ENCODE data around the gene PDE5A. TPM values are rescaled to one million over a fixed set of nuclear protein-coding genes. Genes with fewer than 3 reads are reported as not detected.
A peak's percentile ranks its signal among the peaks of the same experiment; 100 is the strongest.
"Not testable (repeated sequence)": the region's sequence is repeated elsewhere in the genome, so short reads cannot be mapped to it uniquely, and the experiment has no call there.

Gene PDE5A
- total and polyA plus RNA-seq, 4 experiments from 2014 or later, result 1.00 to 7.0 (median 2.4) TPM

DNA sequence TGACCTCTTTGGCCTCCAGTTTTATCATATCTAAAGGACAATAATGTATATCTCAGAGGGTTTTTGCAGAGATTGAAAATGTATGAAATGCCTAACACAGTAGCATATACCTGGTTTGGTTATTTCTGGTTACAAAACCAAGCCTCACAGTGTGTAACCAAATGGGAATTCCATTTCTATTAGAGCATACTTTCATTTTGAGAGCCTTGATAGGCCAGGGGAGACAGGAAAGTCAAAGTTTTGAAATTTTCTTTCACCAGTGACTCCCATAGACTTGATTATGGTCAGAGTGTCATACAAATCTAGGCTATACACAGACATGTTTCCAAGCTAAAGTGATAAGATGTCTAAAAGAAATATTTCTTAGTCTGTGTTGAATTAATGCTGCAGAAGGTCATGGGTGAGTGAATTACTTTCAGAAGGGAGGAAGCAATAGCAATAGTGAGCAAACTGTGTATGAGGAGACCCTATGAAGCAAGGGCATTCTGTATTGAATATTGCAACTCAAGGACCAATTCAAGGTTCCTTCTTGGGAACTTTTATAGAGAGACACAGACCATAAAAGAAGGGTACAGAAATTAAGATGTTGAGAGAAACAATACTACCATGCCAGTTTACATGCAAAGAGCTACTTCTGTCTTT is 151.1 kb downstream of the PDE5A start:
- Mint-ChIP-seq H3K9me3 (peaks cover 0 to 5% (median 0%) of the 10 kb centered on the region in 8 donors), H3K4me3 (no peak overlapping the region), H3K27me3 (no peaks in the 10 kb centered on the region), H3K27ac (no peak overlapping the region), H3K36me3 (peaks cover 57 to 68% of the 10 kb centered on the region in 2 donors), H3K4me1 (no peaks in the 10 kb centered on the region)
- Histone ChIP-seq H3K9me3 (ENCODE audit: control insufficient read depth in 1 of 2, low read length in 2 of 2) (no peaks in the 10 kb centered on the region), H3K27ac (ENCODE audit: low read depth, low read length) (no peak overlapping the region), H3K27me3 (ENCODE audit: insufficient read depth, low read length) (no peaks in the 10 kb centered on the region), H3K4me3 (ENCODE audit: low read length in 2 of 2) (no peak overlapping the region), H3K36me3 (ENCODE audit: insufficient read depth, low read length) (no peaks in the 10 kb centered on the region), H3K4me1 (ENCODE audit: insufficient read depth, low read length) (no peaks in the 10 kb centered on the region)
- CTCF ChIA-PET (ENCODE audit: partially characterized antibody), result no interaction called here
- POLR2A ChIA-PET (ENCODE audit: partially characterized antibody), result no interaction called here
- intact Hi-C loops (cut with micrococcal nuclease), result no loop called here
- DNase-seq, result no peak

DNA sequence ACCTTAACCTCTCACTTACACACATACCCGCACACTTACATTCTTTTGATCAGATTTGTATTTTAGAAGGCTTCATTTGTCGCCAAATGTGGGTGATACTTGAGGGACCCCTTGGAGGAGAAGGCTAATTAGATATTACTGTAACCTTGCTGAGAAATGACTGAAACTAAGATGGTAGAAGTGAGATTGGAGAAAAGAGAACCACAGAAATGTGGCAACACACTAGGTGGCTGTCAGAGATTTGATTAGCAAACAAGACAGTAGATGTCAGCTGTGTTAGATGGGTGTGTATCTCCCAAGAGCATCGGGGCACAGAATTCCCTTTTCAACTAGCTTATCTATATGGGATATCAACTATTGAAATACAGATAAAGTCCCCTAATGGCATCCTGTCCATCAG is 157.3 kb downstream of the PDE5A start:
- peaks cover 0 to 3% (median 0%) of the 10 kb centered on the region in 4 donors for H3K4me1 Mint-ChIP-seq
- H3K4me3 ChIP-seq (ENCODE audit: low read length in 2 of 2), result no peak overlapping the region
- DNase-seq, result no peak
- H3K27ac ChIP-seq (ENCODE audit: low read depth, low read length), result no peak overlapping the region
- no peaks in the 10 kb centered on the region for H3K27me3 Mint-ChIP-seq
- no peaks in the 10 kb centered on the region for H3K27me3 ChIP-seq (ENCODE audit: insufficient read depth, low read length)
- peaks cover 45 to 46% of the 10 kb centered on the region in 2 donors for H3K36me3 Mint-ChIP-seq
- H3K4me1 ChIP-seq (ENCODE audit: insufficient read depth, low read length), result no peaks in the 10 kb centered on the region
- H3K9me3 ChIP-seq (ENCODE audit: control insufficient read depth in 1 of 2, low read length in 2 of 2), result no peaks in the 10 kb centered on the region
- POLR2A ChIA-PET (ENCODE audit: partially characterized antibody), result no interaction called here
- no peaks in the 10 kb centered on the region for H3K36me3 ChIP-seq (ENCODE audit: insufficient read depth, low read length)
- intact Hi-C loops (cut with micrococcal nuclease), result no loop called here
- no peak overlapping the region for H3K27ac Mint-ChIP-seq
- CTCF ChIA-PET (ENCODE audit: partially characterized antibody), result no interaction called here
- no peak overlapping the region for H3K4me3 Mint-ChIP-seq
- no peaks in the 10 kb centered on the region for H3K9me3 Mint-ChIP-seq

DNA sequence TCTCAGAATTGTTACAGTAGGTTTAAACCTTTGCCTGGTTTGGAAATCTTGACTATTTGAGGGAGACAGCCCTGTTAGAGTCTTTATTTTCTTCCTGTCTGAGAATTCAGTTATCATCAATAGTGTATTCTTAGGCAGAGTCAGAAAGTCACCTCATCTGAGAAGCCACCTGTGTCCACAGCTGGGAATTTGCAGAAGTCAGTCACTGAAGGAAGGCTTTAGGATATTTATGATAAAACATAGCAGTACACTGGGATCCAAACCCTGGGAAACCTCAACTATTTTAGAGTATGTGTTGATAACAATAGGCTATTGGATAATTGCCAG is 157.9 kb downstream of the PDE5A start:
- H3K27me3 ChIP-seq (ENCODE audit: insufficient read depth, low read length); H3K27ac ChIP-seq (ENCODE audit: low read depth, low read length); H3K36me3 ChIP-seq (ENCODE audit: insufficient read depth, low read length); H3K9me3 Mint-ChIP-seq; intact Hi-C loops (cut with micrococcal nuclease); H3K4me3 ChIP-seq (ENCODE audit: low read length in 2 of 2); H3K27me3 Mint-ChIP-seq; H3K4me1 Mint-ChIP-seq; POLR2A ChIA-PET (ENCODE audit: partially characterized antibody); DNase-seq; H3K4me1 ChIP-seq (ENCODE audit: insufficient read depth, low read length); H3K27ac Mint-ChIP-seq; H3K9me3 ChIP-seq (ENCODE audit: control insufficient read depth in 1 of 2, low read length in 2 of 2); CTCF ChIA-PET (ENCODE audit: partially characterized antibody); H3K4me3 Mint-ChIP-seq: not testable (repeated sequence)
- peaks cover 44 to 46% of the 10 kb centered on the region in 2 donors for H3K36me3 Mint-ChIP-seq

DNA sequence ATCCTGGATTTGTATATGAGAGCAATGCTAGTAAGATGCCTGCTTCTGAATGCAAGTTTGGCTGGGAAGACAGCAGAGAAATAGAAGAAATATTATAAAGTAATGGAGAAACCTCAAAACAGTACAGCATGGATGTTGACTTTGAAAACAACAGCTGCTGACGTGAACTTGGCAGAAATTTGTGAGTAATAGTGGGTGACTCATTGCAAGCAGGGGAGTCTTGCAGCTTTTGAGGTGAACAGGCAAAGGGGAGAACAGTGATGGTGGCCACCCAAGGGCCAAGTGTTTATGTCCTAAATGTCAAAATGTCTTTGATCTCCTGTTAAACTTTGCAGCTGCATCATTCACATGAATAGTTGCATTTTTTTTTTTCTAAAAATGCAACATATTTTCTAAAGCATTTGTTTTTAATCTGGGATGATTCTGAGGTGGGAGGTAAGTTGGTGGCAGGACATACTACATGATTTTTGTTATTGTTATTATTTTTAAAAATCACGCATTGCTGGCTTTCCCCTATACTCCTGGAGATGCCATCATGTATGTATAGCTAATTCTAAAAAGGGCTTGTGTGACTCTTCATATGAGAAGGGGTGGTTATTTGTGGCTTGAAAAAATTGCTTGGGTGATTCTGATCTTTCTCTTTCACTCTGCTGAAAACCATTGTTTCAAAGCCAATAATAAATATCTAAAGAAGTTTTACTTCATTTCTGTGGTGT is 158.4 kb downstream of the PDE5A start:
- H3K9me3 Mint-ChIP-seq; H3K4me1 Mint-ChIP-seq; H3K36me3 ChIP-seq (ENCODE audit: insufficient read depth, low read length); H3K4me3 ChIP-seq (ENCODE audit: low read length in 2 of 2); H3K27me3 ChIP-seq (ENCODE audit: insufficient read depth, low read length); H3K9me3 ChIP-seq (ENCODE audit: control insufficient read depth in 1 of 2, low read length in 2 of 2); CTCF ChIA-PET (ENCODE audit: partially characterized antibody); H3K27me3 Mint-ChIP-seq; H3K4me3 Mint-ChIP-seq; H3K27ac Mint-ChIP-seq; POLR2A ChIA-PET (ENCODE audit: partially characterized antibody); intact Hi-C loops (cut with micrococcal nuclease); DNase-seq; H3K27ac ChIP-seq (ENCODE audit: low read depth, low read length); H3K4me1 ChIP-seq (ENCODE audit: insufficient read depth, low read length): not testable (repeated sequence)
- peaks cover 42 to 46% of the 10 kb centered on the region in 2 donors for H3K36me3 Mint-ChIP-seq

DNA sequence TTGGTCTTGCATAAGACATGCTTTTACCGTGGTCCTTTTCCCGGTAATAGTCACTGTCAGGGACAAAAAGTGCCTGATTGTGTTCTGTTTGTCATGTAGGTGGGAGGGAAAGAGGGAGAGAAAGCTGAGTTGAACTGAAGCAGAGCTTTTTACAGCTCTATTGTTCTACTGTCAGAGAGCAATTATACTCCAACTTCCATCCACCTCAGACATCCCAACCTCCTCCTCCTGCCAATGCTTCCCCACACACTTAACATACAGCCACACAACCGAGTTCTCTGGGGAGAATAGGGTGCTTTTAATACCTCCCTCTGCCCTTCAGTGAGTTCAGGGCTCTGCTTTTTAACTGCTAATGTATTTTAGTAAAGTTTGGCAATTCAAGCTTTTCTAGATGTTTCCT is 159.6 kb downstream of the PDE5A start:
- H3K9me3 Mint-ChIP-seq; DNase-seq; CTCF ChIA-PET (ENCODE audit: partially characterized antibody); H3K4me3 Mint-ChIP-seq; H3K27me3 ChIP-seq (ENCODE audit: insufficient read depth, low read length); H3K4me1 ChIP-seq (ENCODE audit: insufficient read depth, low read length); H3K4me1 Mint-ChIP-seq; H3K27ac Mint-ChIP-seq; H3K36me3 ChIP-seq (ENCODE audit: insufficient read depth, low read length); H3K9me3 ChIP-seq (ENCODE audit: control insufficient read depth in 1 of 2, low read length in 2 of 2); POLR2A ChIA-PET (ENCODE audit: partially characterized antibody); H3K27ac ChIP-seq (ENCODE audit: low read depth, low read length); H3K27me3 Mint-ChIP-seq; H3K4me3 ChIP-seq (ENCODE audit: low read length in 2 of 2): not testable (repeated sequence)
- intact Hi-C loops (cut with micrococcal nuclease), result loop anchor here (5.0 kb wide), 1 partner anchor 427 kb away; no protein-coding TSS in a partner anchor
- peaks cover 30 to 47% of the 10 kb centered on the region in 2 donors for H3K36me3 Mint-ChIP-seq

DNA sequence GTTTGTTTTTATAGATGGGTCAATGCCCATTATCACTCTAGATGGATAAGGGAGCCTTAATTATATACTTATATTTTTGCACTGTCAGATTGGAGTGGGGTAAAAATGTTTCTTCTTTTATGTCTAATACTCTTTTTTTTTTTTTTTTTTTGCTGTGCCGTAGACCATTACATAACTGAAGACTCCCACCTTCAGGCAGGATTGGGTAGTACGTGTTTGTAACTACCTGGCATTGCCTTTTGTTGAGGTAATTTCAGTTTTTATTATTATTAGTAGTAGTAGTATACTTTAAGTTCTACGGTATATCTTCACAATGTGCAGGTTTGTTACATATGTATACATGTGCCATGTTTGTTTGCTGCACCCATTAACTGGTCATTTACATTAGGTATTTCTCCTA is 165.9 kb downstream of the PDE5A start:
- POLR2A ChIA-PET (ENCODE audit: partially characterized antibody); H3K36me3 ChIP-seq (ENCODE audit: insufficient read depth, low read length); H3K4me3 Mint-ChIP-seq; H3K9me3 ChIP-seq (ENCODE audit: control insufficient read depth in 1 of 2, low read length in 2 of 2); H3K4me1 Mint-ChIP-seq; H3K4me1 ChIP-seq (ENCODE audit: insufficient read depth, low read length); intact Hi-C loops (cut with micrococcal nuclease); H3K27me3 Mint-ChIP-seq; H3K27ac ChIP-seq (ENCODE audit: low read depth, low read length); CTCF ChIA-PET (ENCODE audit: partially characterized antibody); H3K4me3 ChIP-seq (ENCODE audit: low read length in 2 of 2); H3K9me3 Mint-ChIP-seq; H3K27me3 ChIP-seq (ENCODE audit: insufficient read depth, low read length): not testable (repeated sequence)
- peak overlapping the region; percentile 38 to 85 (median 64) for H3K27ac Mint-ChIP-seq
- peaks cover 24 to 32% of the 10 kb centered on the region in 2 donors for H3K36me3 Mint-ChIP-seq
- DNase-seq, result peak in 4 of 5 donors; percentile 20 to 45 (median 38)

DNA sequence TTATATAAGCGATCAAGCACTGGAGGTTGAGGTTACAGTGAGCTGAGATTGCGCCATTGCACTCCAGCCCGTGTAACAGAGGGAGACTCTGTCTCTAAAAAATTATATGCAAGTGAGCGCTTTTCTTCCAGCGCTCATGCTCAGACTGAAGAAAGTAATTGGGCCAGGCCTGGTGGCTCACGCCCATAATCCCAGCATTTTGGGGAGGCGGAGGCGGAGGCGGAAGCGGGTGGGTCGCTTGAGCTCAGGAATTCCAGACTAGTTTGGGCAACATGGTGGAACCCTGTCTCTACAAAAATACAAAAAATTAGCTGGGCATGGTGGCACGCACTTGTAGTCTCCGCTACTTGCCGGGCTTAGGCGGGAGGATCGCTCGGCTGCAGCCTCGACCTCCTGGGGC is 172.9 kb downstream of the PDE5A start:
- H3K4me1 ChIP-seq (ENCODE audit: insufficient read depth, low read length); H3K27me3 ChIP-seq (ENCODE audit: insufficient read depth, low read length); H3K4me3 ChIP-seq (ENCODE audit: low read length in 2 of 2); DNase-seq; H3K36me3 ChIP-seq (ENCODE audit: insufficient read depth, low read length); H3K27ac ChIP-seq (ENCODE audit: low read depth, low read length); H3K9me3 ChIP-seq (ENCODE audit: control insufficient read depth in 1 of 2, low read length in 2 of 2); H3K27me3 Mint-ChIP-seq; H3K9me3 Mint-ChIP-seq: not testable (repeated sequence)
- ChIA-PET POLR2A (ENCODE audit: partially characterized antibody) (interaction anchor here (2.2 kb wide), 1 partner anchor 156 kb away, joined by 25 read pairs; a partner anchor contains a TSS), CTCF (ENCODE audit: partially characterized antibody) (interaction anchor here (1.0 to 2.0 kb wide), 4 partner anchors 37 to 243 kb away, joined by 3 to 9 read pairs (median 5); a partner anchor contains a TSS)
- intact Hi-C loops (cut with micrococcal nuclease), result loop anchor here (10.0 kb wide), 2 partner anchors 241 to 621 kb away; partner anchors contain the start of genes SEC24D and USP53
- peaks cover 4 to 13% (median 5%) of the 10 kb centered on the region in 4 donors for H3K4me1 Mint-ChIP-seq
- H3K4me3 Mint-ChIP-seq, result peak overlapping the region; percentile 34 to 99 (median 93)
- peaks cover 3 to 12% of the 10 kb centered on the region in 2 donors for H3K36me3 Mint-ChIP-seq
- H3K27ac Mint-ChIP-seq, result peak overlapping the region; percentile 35 to 100 (median 57)

Data from CD4-positive, alpha-beta memory T cell (primary cell).